MCF 10A (cell line): Measurements from ENCODE around the gene ZNHIT2. TPM values are rescaled to one million over a fixed set of nuclear protein-coding genes. Genes with fewer than 3 reads are reported as not detected.

Experiments used
- BruUV-seq: library from RNA; stranded (reverse); fragments of 400-500 nt; replicated peaks from 2 replicates; lab custom pipeline; 2021; lab: Mats Ljungman, UMichigan
- CTCF ChIA-PET: fragments of 300-600 bp; sonication (Branson Sonifier 250); formaldehyde crosslinking; extraction: SDS; loops from one replicate; lab custom pipeline; 2021; ENCODE audit warnings: antibody characterized with exemption, inconsistent platforms; lab: Yijun Ruan, JAX
- POLR2A ChIA-PET: fragments of 300-600, 350-650 bp; sonication (Branson Sonifier 250); formaldehyde crosslinking; extraction: SDS; loops from one replicate; lab custom pipeline; 2020; ENCODE audit warnings: antibody characterized with exemption, inconsistent platforms; lab: Yijun Ruan, JAX
- DNase-seq: peaks from one replicate; pipeline ENCODE4 v3.0.0-alpha.2; 2018; ENCODE audit not compliant: unreplicated experiment
- H3K27ac Mint-ChIP-seq: one replicate; pipeline ENCODE4 v1.8.0; 2022; ENCODE audit warnings: mild to moderate bottlenecking, low read depth, mixed read lengths; ENCODE audit not compliant: unreplicated experiment
- H3K27me3 Mint-ChIP-seq: one replicate; pipeline ENCODE4 v1.8.0; 2022; ENCODE audit warnings: mixed read lengths; ENCODE audit not compliant: insufficient read depth, unreplicated experiment
- H3K36me3 Mint-ChIP-seq: one replicate; pipeline ENCODE4 v1.8.0; 2022; ENCODE audit warnings: mild to moderate bottlenecking, moderate library complexity, mixed read lengths; ENCODE audit not compliant: insufficient read depth, unreplicated experiment
- H3K4me1 Mint-ChIP-seq: one replicate; pipeline ENCODE4 v1.8.0; 2022; ENCODE audit warnings: mixed read lengths; ENCODE audit not compliant: insufficient read depth, unreplicated experiment
- H3K4me3 Mint-ChIP-seq: one replicate; pipeline ENCODE4 v1.8.0; 2022; ENCODE audit warnings: mild to moderate bottlenecking, moderate library complexity, mixed read lengths; ENCODE audit not compliant: unreplicated experiment
- H3K9me3 Mint-ChIP-seq: one replicate; pipeline ENCODE4 v1.8.0; 2022; ENCODE audit warnings: mixed read lengths; ENCODE audit not compliant: unreplicated experiment
- CTCF ChIP-seq: fragments of 200-600 bp; IDR thresholded peaks from one replicate; pipeline ENCODE4 v1.8.0; 2022; ENCODE audit warnings: antibody characterized with exemption, mild to moderate bottlenecking; ENCODE audit not compliant: unreplicated experiment
- intact Hi-C: fragments of 100-400 bp; cut with micrococcal nuclease; formaldehyde crosslinking; loops from 2 replicates; pipeline ENCODE4 v1.14.1; 2022
- total RNA-seq: library from RNA; stranded (reverse); gene quantifications from 2 replicates; pipeline ENCODE4 v1.2.3, GENCODE V29; 2022

The ZNHIT2 gene
- total RNA-seq, 1 experiment from 2014 or later = 23.6 TPM

GRCh38 chr11:65109231-65110198 is 8.0 kb downstream of the ZNHIT2 start:
- Mint-ChIP-seq H3K27ac (no peak overlapping the region), H3K27me3 (no peaks in the 10 kb centered on the region), H3K4me3 (no peak overlapping the region), H3K4me1 (peaks cover 11% of the 10 kb centered on the region), H3K36me3 (peaks cover 21% of the 10 kb centered on the region), H3K9me3 (no peaks in the 10 kb centered on the region)
- BruUV-seq = no TSS peak
- ChIA-PET POLR2A (interaction anchor here (0.9 to 5.8 kb wide), 10 partner anchors 7 to 387 kb away, joined by 3 to 63 read pairs (median 4); partner anchors contain the start of genes CAPN1, FAU, MRPL49 and POLA2), CTCF (interaction anchor here (0.5 to 5.1 kb wide), 20 partner anchors 10 to 1287 kb away, joined by 3 to 94 read pairs (median 3); partner anchors contain the start of genes ARL2, FAU, MRPL49 and POLA2)
- TF ChIP-seq CTCF = no peak
- intact Hi-C loops = loop anchor here (2.0 to 10.0 kb wide), 2 partner anchors 145 to 195 kb away; partner anchors contain the start of gene ATG2A
- no peak for DNase-seq

- intact Hi-C loops = no loop called here
- no peak for TF ChIP-seq CTCF
- CTCF ChIA-PET = interaction anchor here (0.6 to 1.3 kb wide), 5 partner anchors 9 to 386 kb away, joined by 3 to 5 read pairs (median 3); no protein-coding TSS in a partner anchor
- no peak for DNase-seq
- H3K36me3 Mint-ChIP-seq = peaks cover 26% of the 10 kb centered on the region
- no peak overlapping the region for H3K4me3 Mint-ChIP-seq
- H3K27ac Mint-ChIP-seq = no peak overlapping the region
- no TSS peak for BruUV-seq
- H3K27me3 Mint-ChIP-seq = no peaks in the 10 kb centered on the region
- POLR2A ChIA-PET = interaction anchor here (0.8 to 5.8 kb wide), 4 partner anchors 9 to 388 kb away, joined by 3 to 63 read pairs (median 4); partner anchors contain the start of genes VPS51 and ZNHIT2
- H3K4me1 Mint-ChIP-seq = peaks cover 11% of the 10 kb centered on the region
- H3K9me3 Mint-ChIP-seq = no peaks in the 10 kb centered on the region
Observed at GRCh38 chr11:65108469-65109123, 8.9 kb downstream of the ZNHIT2 start.

GRCh38 chr11:65107751-65108468 is 9.6 kb downstream of the ZNHIT2 start:
- BruUV-seq = no TSS peak
- H3K27me3 Mint-ChIP-seq = no peaks in the 10 kb centered on the region
- ChIA-PET POLR2A (interaction anchor here (0.8 to 5.8 kb wide), 3 partner anchors 9 to 13 kb away, joined by 3 to 63 read pairs (median 5); partner anchors contain the start of genes VPS51 and ZNHIT2), CTCF (interaction anchor here (0.7 to 1.1 kb wide), 4 partner anchors 9 to 207 kb away, joined by 3 to 4 read pairs (median 4); no protein-coding TSS in a partner anchor)
- no peak overlapping the region for H3K27ac Mint-ChIP-seq
- peaks cover 32% of the 10 kb centered on the region for H3K36me3 Mint-ChIP-seq
- intact Hi-C loops = no loop called here
- no peak for TF ChIP-seq CTCF
- H3K9me3 Mint-ChIP-seq = no peaks in the 10 kb centered on the region
- peaks cover 6% of the 10 kb centered on the region for H3K4me1 Mint-ChIP-seq
- DNase-seq = no peak
- H3K4me3 Mint-ChIP-seq = no peak overlapping the region
